NCI-H187 (cell line): Measurements from ENCODE around the gene RASA3.

Experiments
- DNase-seq, 2 experiments: peaks; one replicate each; lab custom pipeline; 2025; lab: John Stamatoyannopoulos, UW

Gene RASA3

GRCh38 chr13:114054830-114055439 is 77.5 kb downstream of the RASA3 start:
- DNase-seq = no peak

GRCh38 chr13:114054264-114054663 is 78.2 kb downstream of the RASA3 start:
- DNase-seq = no peak

- no peak for DNase-seq
Measured at GRCh38 chr13:114053026-114053425, 79.4 kb downstream of the RASA3 start.

- DNase-seq = no peak
Measured at GRCh38 chr13:114050536-114051450, 81.6 kb downstream of the RASA3 start.

- no peak for DNase-seq
Measured at GRCh38 chr13:114049626-114050101, 82.8 kb downstream of the RASA3 start.

- DNase-seq = no peak
Measured at GRCh38 chr13:114049026-114049425, 83.4 kb downstream of the RASA3 start.

GRCh38 chr13:114048443-114048842 is 84.0 kb downstream of the RASA3 start:
- no peak for DNase-seq

GRCh38 chr13:114047358-114047881 is 85.0 kb downstream of the RASA3 start:
- DNase-seq = peak; percentile 75 to 81

- peak in 1 of 2 experiments; percentile 29 for DNase-seq
Measured at GRCh38 chr13:114046431-114046975, 85.9 kb downstream of the RASA3 start.

GRCh38 chr13:114045113-114045735 is 87.2 kb downstream of the RASA3 start:
- DNase-seq = no peak

GRCh38 chr13:114044486-114044885 is 87.9 kb downstream of the RASA3 start:
- DNase-seq = no peak

GRCh38 chr13:114043421-114044053 is 88.9 kb downstream of the RASA3 start:
- no peak for DNase-seq

- DNase-seq = no peak
Measured at GRCh38 chr13:114042066-114042815, 90.2 kb downstream of the RASA3 start.

- no peak for DNase-seq
Measured at GRCh38 chr13:114041493-114041892, 90.9 kb downstream of the RASA3 start.

- DNase-seq = no peak
Measured at GRCh38 chr13:114039471-114040141, 92.8 kb downstream of the RASA3 start.

- no peak for DNase-seq
Measured at GRCh38 chr13:114038900-114039299, 93.5 kb downstream of the RASA3 start.

- DNase-seq = no peak
Measured at GRCh38 chr13:114038211-114038613, 94.2 kb downstream of the RASA3 start.

GRCh38 chr13:114037674-114038073 is 94.7 kb downstream of the RASA3 start:
- no peak for DNase-seq

GRCh38 chr13:114035583-114036531 is 96.6 kb downstream of the RASA3 start:
- no peak for DNase-seq
